Smooth muscle cell (in vitro differentiated cells): ENCODE measurements around the gene SERBP1. TPM values are rescaled to one million over a fixed set of nuclear protein-coding genes. Genes with fewer than 3 reads are reported as not detected.

ENCODE experiments used
- DNase-seq: peaks from one replicate; lab custom pipeline; 2025; ENCODE audit not compliant: unreplicated experiment; lab: John Stamatoyannopoulos, UW
- H2AFZ ChIP-seq: fragments of 200-600 bp; sonication (generic); 2 replicates; pipeline ENCODE4 v1.6.0; 2016; ENCODE audit warnings: antibody characterized with exemption, low read depth, mild to moderate bottlenecking
- H3F3A ChIP-seq: fragments of 200-600 bp; sonication (generic); 2 replicates; pipeline ENCODE4 v1.6.0; 2017; ENCODE audit warnings: antibody characterized with exemption, low read depth
- H3K27ac ChIP-seq: fragments of 200-600 bp; sonication (generic); 2 replicates; pipeline ENCODE4 v1.5.1; 2016; ENCODE audit warnings: low read depth, mild to moderate bottlenecking
- H3K27me3 ChIP-seq: fragments of 200-600 bp; sonication (generic); 2 replicates; pipeline ENCODE4 v1.6.1; 2016; ENCODE audit warnings: low read depth, mild to moderate bottlenecking
- H3K36me3 ChIP-seq: fragments of 200-600 bp; sonication (generic); 2 replicates; pipeline ENCODE4 v1.5.1; 2016; ENCODE audit warnings: low read depth
- H3K4me1 ChIP-seq: fragments of 200-600 bp; sonication (generic); 2 replicates; pipeline ENCODE4 v1.5.1; 2016; ENCODE audit warnings: low read depth
- H3K4me2 ChIP-seq: fragments of 200-600 bp; sonication (generic); 2 replicates; pipeline ENCODE4 v1.6.0; 2016; ENCODE audit warnings: mild to moderate bottlenecking
- H3K4me3 ChIP-seq: fragments of 200-600 bp; sonication (generic); 2 replicates; pipeline ENCODE4 v1.5.1; 2016; ENCODE audit warnings: mild to moderate bottlenecking
- H3K79me2 ChIP-seq: fragments of 200-600 bp; sonication (generic); 2 replicates; pipeline ENCODE4 v1.6.0; 2016; ENCODE audit warnings: low read depth, mild to moderate bottlenecking
- H3K9ac ChIP-seq: fragments of 200-600 bp; sonication (generic); 2 replicates; pipeline ENCODE4 v1.6.0; 2016; ENCODE audit warnings: low read depth
- H3K9me3 ChIP-seq: fragments of 200-600 bp; sonication (generic); replicated peaks from 2 replicates; pipeline ENCODE4 v1.5.1; 2016; ENCODE audit warnings: low read depth
- H4K20me1 ChIP-seq: fragments of 200-600 bp; sonication (generic); 2 replicates; pipeline ENCODE4 v1.6.0; 2016; ENCODE audit warnings: low read depth
- WGBS: methylation state at CpG from one replicate; pipeline ENCODE4 v1.1.7; 2016; ENCODE audit warnings: low lambda C conversion rate; 5-methylcytosine and 5-hydroxymethylcytosine counted together
- polyA plus RNA-seq: library from polyadenylated mRNA; unstranded; fragments of >200 nt; fragmentation: Nextera tagmentation; extraction: Ambion mirVana; gene quantifications from 2 replicates; pipeline ENCODE4 v1.2.1, GENCODE V29; 2016
- total RNA-seq: library from RNA; depleted of rRNA; stranded (reverse); fragments of >200 nt; gene quantifications from 2 replicates; pipeline ENCODE4 v1.2.3, GENCODE V29; 2014
- TF ChIP-seq, protein P1 (sequence below): fragments of 200-600 bp; sonication (generic); IDR thresholded peaks from 2 replicates; pipeline ENCODE4 v1.5.1; 2017; ENCODE audit warnings: borderline replicate concordance, mild to moderate bottlenecking, antibody characterized with exemption; ENCODE audit not compliant: insufficient read depth, poor library complexity, severe bottlenecking

SERBP1 gene
- total and polyA plus RNA-seq, 2 experiments from 2014 or later, result 82.5 to 172 TPM

DNA sequence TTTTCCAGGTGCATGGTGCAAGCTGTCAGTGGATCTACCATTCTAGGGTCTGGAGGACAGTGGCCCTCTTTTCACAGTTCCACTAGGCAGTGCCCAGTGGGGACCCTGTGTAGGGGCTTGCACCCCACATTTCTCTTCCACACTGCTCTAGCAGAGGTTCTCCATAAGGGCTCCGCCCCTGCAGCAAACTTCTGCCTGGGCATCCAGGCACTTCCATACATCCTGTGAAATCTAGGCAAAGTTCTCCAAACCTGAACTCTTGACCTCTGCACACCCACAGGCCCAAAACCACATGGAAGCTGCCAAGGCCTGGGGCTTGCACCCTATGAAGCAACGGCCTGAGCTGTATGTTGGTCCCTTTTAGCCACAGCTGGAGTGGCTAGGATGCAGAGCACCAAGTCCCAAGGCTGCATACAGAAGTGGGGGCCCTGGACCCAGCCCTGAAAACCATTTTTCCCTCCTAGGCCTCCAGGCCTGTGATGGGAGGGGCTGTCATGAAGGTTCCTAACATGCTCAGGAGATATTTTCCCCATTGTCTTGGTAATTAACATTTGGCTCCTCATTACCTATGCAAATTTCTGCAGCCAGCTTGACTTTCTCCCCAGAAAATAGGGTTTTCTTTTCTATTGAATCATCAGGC is 46.1 kb downstream of the SERBP1 start:
- no peak for DNase-seq
- Histone ChIP-seq H3K27ac (no peak overlapping the region), H3K9ac (no peak overlapping the region), H3K4me2 (no peak overlapping the region), H3K27me3 (no peaks in the 10 kb centered on the region), H3F3A (no peaks in the 10 kb centered on the region), H3K79me2 (no peaks in the 10 kb centered on the region), H3K9me3 (no peaks in the 10 kb centered on the region), H3K4me3 (no peak overlapping the region), H3K4me1 (no peaks in the 10 kb centered on the region), H4K20me1 (no peaks in the 10 kb centered on the region), H2AFZ (no peak overlapping the region), H3K36me3 (no peaks in the 10 kb centered on the region)
- TF ChIP-seq, protein P1, sequence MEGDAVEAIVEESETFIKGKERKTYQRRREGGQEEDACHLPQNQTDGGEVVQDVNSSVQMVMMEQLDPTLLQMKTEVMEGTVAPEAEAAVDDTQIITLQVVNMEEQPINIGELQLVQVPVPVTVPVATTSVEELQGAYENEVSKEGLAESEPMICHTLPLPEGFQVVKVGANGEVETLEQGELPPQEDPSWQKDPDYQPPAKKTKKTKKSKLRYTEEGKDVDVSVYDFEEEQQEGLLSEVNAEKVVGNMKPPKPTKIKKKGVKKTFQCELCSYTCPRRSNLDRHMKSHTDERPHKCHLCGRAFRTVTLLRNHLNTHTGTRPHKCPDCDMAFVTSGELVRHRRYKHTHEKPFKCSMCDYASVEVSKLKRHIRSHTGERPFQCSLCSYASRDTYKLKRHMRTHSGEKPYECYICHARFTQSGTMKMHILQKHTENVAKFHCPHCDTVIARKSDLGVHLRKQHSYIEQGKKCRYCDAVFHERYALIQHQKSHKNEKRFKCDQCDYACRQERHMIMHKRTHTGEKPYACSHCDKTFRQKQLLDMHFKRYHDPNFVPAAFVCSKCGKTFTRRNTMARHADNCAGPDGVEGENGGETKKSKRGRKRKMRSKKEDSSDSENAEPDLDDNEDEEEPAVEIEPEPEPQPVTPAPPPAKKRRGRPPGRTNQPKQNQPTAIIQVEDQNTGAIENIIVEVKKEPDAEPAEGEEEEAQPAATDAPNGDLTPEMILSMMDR, result no peak
- 86% methylated on average over 2 of the region's 2 CpGs for WGBS

DNA sequence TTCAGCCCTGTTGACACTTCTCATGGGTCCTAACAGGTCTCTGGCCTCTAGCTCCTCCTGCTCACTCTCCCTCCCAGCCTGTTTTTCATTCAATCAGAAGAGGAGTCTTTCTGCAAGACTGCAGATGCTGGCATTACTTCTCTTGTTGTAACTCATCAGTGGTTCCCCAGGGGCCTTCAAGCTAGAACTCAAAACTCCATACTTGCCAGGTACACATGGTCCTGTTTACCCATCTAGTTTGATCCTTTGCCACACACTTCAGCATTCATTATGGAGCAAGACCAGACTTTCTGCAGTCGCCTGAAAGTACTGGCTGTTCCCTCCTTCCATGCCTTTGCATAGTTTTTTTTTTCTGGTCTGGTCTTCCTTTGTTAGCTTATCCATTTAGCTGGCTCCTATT is 47.9 kb downstream of the SERBP1 start:
- Histone ChIP-seq H3K79me2 (no peaks in the 10 kb centered on the region), H4K20me1 (no peaks in the 10 kb centered on the region), H3K4me3 (no peak overlapping the region), H3K4me1 (no peaks in the 10 kb centered on the region), H3K36me3 (no peaks in the 10 kb centered on the region), H3K9me3 (no peaks in the 10 kb centered on the region), H3K27ac (no peak overlapping the region), H2AFZ (no peak overlapping the region), H3K9ac (no peak overlapping the region), H3K27me3 (no peaks in the 10 kb centered on the region), H3K4me2 (no peak overlapping the region), H3F3A (no peaks in the 10 kb centered on the region)
- TF ChIP-seq, protein P1, result no peak
- no peak for DNase-seq
- WGBS, result 100% methylated on average over 1 of the region's 1 CpG

DNA sequence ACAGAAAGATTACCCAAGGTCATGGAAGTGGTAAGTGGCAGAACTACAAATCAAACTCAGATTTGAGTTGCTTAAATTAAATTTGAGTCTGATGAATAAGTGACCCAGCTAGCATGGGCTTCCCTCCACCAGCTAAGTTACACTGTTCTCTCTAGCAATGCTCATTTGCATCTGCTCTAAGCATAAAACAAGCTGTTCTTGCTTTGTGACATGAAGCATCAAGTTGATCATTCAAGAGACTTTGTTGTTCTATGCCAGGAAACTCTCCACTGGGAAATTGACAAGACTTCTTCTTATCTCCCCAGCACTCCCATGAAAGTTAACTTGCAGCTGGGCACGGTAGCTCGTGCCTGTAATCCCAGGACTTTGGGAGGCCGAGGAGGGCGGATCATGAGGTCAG is 49.0 kb downstream of the SERBP1 start:
- no peak overlapping the region for H3K27ac ChIP-seq
- TF ChIP-seq, protein P1, result no peak
- no peaks in the 10 kb centered on the region for H3K9me3 ChIP-seq
- H2AFZ ChIP-seq, result no peak overlapping the region
- no peaks in the 10 kb centered on the region for H3F3A ChIP-seq
- no peak overlapping the region for H3K4me2 ChIP-seq
- no peak overlapping the region for H3K9ac ChIP-seq
- DNase-seq, result no peak
- H3K36me3 ChIP-seq, result no peaks in the 10 kb centered on the region
- WGBS, result 68% methylated on average over 4 of the region's 4 CpGs
- no peaks in the 10 kb centered on the region for H3K4me1 ChIP-seq
- H3K27me3 ChIP-seq, result no peaks in the 10 kb centered on the region
- H3K4me3 ChIP-seq, result no peak overlapping the region
- no peaks in the 10 kb centered on the region for H4K20me1 ChIP-seq
- H3K79me2 ChIP-seq, result no peaks in the 10 kb centered on the region

DNA sequence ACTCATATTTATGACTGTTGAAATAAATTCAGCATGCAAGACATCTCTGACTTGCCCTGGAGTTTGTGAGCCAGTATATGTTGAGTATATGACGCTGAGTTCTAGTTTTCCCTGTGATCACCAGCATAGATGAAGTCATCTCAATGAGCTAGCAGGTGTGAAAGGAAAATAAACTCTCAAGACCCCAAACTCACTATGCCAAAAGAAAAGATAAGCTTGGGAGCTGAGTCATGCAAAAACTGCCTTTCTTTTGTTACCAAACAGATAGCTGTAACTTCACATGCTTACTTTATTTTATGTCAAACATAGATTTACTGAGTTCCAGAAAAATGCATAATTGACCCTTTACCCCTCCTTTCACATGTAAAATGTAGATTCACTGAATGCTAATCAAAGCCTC is 52.9 kb downstream of the SERBP1 start:
- TF ChIP-seq, protein P1, result no peak
- Histone ChIP-seq H3K4me3 (no peak overlapping the region), H3K4me2 (no peak overlapping the region), H3K36me3 (no peaks in the 10 kb centered on the region), H3K9ac (no peak overlapping the region), H3K79me2 (no peaks in the 10 kb centered on the region), H3K9me3 (no peaks in the 10 kb centered on the region), H3K4me1 (no peaks in the 10 kb centered on the region), H4K20me1 (no peaks in the 10 kb centered on the region), H2AFZ (no peak overlapping the region), H3K27me3 (no peaks in the 10 kb centered on the region), H3K27ac (no peak overlapping the region), H3F3A (no peaks in the 10 kb centered on the region)
- no peak for DNase-seq
- WGBS, result 75% methylated on average over 1 of the region's 1 CpG
